ENCODE results near the gene FKTN. TPM values are rescaled to one million over a fixed set of nuclear protein-coding genes. Genes with fewer than 3 reads are reported as not detected.
"Not testable (repeated sequence)": the region's sequence is repeated elsewhere in the genome, so short reads cannot be mapped to it uniquely, and the experiment has no call there.

FKTN gene
- 38.6 and 55.0 TPM in 2 replicates for total RNA-seq (2014; rRNA removed; shearing (Covaris generic))
- polyA plus RNA-seq (2014; cell fraction: nucleus; rRNA removed) = 21.8 and 37.1 TPM in 2 replicates

- DNase-seq (ENCODE audit: extremely low read depth, low read depth) = peak; percentile 84
Measured at GRCh38 chr9:105557804-105558610, at the start of gene FKTN. FKTN (plus strand) TSS chr9:105558131; CDS start chr9:105575033, 16,902 bp downstream.

GRCh38 chr9:105508530-105508929, 49.4 kb upstream of the FKTN start:
- no peak for DNase-seq (ENCODE audit: extremely low read depth, low read depth)

GRCh38 chr9:105510024-105510423, 47.9 kb upstream of the FKTN start:
- DNase-seq (ENCODE audit: extremely low read depth, low read depth) = no peak

- DNase-seq (ENCODE audit: extremely low read depth, low read depth) = no peak
Measured at GRCh38 chr9:105511446-105511845, 46.5 kb upstream of the FKTN start.

- no peak for DNase-seq (ENCODE audit: extremely low read depth, low read depth)
Measured at GRCh38 chr9:105515811-105516413, 42.0 kb upstream of the FKTN start.

- DNase-seq (ENCODE audit: extremely low read depth, low read depth) = not testable (repeated sequence)
Measured at GRCh38 chr9:105519710-105520369, 38.1 kb upstream of the FKTN start.

- not testable (repeated sequence) for DNase-seq (ENCODE audit: extremely low read depth, low read depth)
Measured at GRCh38 chr9:105520992-105521391, 36.9 kb upstream of the FKTN start.

- DNase-seq (ENCODE audit: extremely low read depth, low read depth) = not testable (repeated sequence)
Measured at GRCh38 chr9:105522618-105523385, 35.1 kb upstream of the FKTN start.

- DNase-seq (ENCODE audit: extremely low read depth, low read depth) = no peak
Measured at GRCh38 chr9:105531530-105531929, 26.4 kb upstream of the FKTN start.

GRCh38 chr9:105535920-105536668, 21.8 kb upstream of the FKTN start:
- DNase-seq (ENCODE audit: extremely low read depth, low read depth) = no peak

- no peak for DNase-seq (ENCODE audit: extremely low read depth, low read depth)
Measured at GRCh38 chr9:105539452-105539851, 18.5 kb upstream of the FKTN start.

- no peak for DNase-seq (ENCODE audit: extremely low read depth, low read depth)
Measured at GRCh38 chr9:105541838-105542237, 16.1 kb upstream of the FKTN start.

GRCh38 chr9:105554042-105554441, 3.9 kb upstream of the FKTN start:
- DNase-seq (ENCODE audit: extremely low read depth, low read depth) = no peak

GRCh38 chr9:105572455-105572854, 14.5 kb downstream of the FKTN start:
- no peak for DNase-seq (ENCODE audit: extremely low read depth, low read depth)

- DNase-seq (ENCODE audit: extremely low read depth, low read depth) = not testable (repeated sequence)
Measured at GRCh38 chr9:105579952-105580351, 22.0 kb downstream of the FKTN start.

GRCh38 chr9:105581550-105581949, 23.6 kb downstream of the FKTN start:
- not testable (repeated sequence) for DNase-seq (ENCODE audit: extremely low read depth, low read depth)

- DNase-seq (ENCODE audit: extremely low read depth, low read depth) = no peak
Measured at GRCh38 chr9:105593145-105593544, 35.2 kb downstream of the FKTN start.

GRCh38 chr9:105608721-105609598, 51.0 kb downstream of the FKTN start:
- peak; percentile 52 for DNase-seq (ENCODE audit: extremely low read depth, low read depth)

- no peak for DNase-seq (ENCODE audit: extremely low read depth, low read depth)
Measured at GRCh38 chr9:105621001-105621400, 63.1 kb downstream of the FKTN start.
